TTC549 (cell line): ENCODE results near the gene BMAL2.

ENCODE experiments used
- FAIRE-seq: peaks from 2 replicates; lab custom pipeline; 2012; peaks lifted over from hg19 to GRCh38; lab: Jason Lieb, UNC

Gene BMAL2, protein sequence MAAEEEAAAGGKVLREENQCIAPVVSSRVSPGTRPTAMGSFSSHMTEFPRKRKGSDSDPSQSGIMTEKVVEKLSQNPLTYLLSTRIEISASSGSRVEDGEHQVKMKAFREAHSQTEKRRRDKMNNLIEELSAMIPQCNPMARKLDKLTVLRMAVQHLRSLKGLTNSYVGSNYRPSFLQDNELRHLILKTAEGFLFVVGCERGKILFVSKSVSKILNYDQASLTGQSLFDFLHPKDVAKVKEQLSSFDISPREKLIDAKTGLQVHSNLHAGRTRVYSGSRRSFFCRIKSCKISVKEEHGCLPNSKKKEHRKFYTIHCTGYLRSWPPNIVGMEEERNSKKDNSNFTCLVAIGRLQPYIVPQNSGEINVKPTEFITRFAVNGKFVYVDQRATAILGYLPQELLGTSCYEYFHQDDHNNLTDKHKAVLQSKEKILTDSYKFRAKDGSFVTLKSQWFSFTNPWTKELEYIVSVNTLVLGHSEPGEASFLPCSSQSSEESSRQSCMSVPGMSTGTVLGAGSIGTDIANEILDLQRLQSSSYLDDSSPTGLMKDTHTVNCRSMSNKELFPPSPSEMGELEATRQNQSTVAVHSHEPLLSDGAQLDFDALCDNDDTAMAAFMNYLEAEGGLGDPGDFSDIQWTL

GRCh38 chr12:27332714-27333402, at the start of gene BMAL2:
Gene BMAL2, plus strand, starts transcription at chr12:27332836. Its CDS starts 237 bp downstream, at chr12:27333073.
- no peak for FAIRE-seq

DNA sequence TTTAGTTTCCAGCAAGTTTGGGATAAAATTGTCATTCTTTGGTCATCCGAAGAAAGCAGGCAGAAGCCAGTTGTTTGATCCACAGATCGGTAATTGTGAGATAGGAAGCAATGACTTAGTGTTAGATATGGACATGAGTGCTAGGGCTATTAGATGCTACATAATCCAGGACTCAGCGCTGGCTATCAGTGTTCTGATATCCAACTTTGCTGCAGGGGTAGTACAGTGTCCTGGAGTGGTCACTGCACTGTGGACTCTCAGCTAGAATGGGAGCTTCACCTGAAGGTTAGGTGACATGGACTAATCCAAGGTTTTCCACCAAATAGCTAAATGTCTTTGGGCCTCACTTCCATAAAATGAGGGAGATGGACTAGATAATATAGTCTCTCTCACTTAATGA, 48.6 kb upstream of the BMAL2 start:
- FAIRE-seq = no peak

GRCh38 chr12:27284751-27285150, 47.9 kb upstream of the BMAL2 start:
- FAIRE-seq = no peak

DNA sequence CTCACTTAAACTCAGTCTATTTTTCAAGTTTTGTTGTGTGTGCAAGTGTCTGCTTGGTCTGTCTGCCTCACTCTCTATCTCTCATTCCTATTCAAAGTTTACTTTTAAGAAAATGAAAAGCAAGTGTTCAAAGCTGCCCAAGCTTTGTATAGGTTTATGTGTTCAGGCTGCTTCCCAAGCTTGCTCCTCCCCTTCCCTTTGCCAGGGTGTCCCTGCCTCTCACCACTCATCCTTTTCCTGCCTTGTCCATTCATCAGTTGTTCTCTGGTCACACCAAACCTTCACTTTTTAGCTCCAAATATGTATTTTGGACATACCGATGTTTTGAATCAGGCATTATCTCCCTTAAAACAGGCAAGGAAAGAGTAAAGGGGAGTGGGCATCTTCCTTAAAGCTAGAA, 47.2 kb upstream of the BMAL2 start:
- FAIRE-seq = no peak

DNA sequence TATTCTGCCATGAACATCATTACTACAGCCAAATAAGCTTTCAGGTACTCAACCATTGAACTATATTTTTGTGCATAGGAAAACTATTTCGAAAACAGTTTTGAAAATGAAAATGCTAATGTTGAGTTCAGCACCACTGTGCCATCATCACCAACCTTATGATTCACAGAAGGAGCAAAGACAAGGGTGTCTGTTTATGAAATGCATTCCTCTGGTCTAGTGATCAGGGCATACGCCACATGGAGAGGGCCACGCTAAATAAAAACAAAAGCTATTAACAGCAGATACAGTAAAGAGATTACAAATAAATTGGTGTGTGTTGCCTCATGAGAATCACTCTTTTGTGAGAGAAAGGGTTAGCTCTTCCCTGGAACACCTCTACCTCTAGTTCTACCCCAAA, 43.2 kb upstream of the BMAL2 start:
- FAIRE-seq = no peak

- FAIRE-seq = no peak
These were observed 42.0 kb upstream of the BMAL2 start for GRCh38 chr12:27290501-27291168.

DNA sequence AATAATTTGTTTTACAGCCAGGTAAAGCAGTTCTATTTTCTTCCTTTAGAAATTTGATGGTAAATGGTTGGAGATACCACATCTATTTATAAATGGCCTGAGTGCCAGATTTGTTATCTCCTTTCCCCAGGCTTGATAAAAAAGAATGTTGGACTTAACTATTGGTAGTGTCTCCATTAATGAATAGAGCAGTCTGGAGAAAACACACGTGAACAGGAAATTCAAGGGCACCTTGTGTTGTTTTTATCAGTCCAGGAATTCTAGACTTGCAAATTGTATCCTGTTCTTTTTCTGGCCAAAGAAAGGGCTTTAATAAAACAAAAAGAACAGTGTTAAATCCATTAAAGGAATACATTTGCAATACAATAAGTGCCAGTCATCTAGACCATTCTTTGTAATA, 40.8 kb upstream of the BMAL2 start:
- no peak for FAIRE-seq

DNA sequence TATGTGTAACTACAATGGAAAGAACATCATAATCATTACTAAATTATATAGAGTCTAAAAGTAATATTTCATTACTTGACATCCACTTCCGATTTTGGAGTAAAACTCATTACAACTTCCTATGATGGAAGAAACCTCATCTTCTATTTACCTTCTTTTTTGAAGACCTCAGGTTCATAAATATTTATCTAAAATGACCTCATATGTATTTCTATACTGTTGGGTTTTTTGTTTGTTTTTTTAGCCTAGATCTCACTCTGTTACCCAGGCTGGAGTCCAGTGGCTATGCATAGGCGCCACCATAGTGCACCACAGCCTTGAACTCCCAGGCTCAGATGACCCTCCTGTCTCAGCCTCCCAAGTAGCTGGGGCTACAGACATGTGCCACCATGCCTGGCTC, 39.9 kb upstream of the BMAL2 start:
- no peak for FAIRE-seq

- no peak for FAIRE-seq
These were observed 39.2 kb upstream of the BMAL2 start for GRCh38 chr12:27293463-27293862.

DNA sequence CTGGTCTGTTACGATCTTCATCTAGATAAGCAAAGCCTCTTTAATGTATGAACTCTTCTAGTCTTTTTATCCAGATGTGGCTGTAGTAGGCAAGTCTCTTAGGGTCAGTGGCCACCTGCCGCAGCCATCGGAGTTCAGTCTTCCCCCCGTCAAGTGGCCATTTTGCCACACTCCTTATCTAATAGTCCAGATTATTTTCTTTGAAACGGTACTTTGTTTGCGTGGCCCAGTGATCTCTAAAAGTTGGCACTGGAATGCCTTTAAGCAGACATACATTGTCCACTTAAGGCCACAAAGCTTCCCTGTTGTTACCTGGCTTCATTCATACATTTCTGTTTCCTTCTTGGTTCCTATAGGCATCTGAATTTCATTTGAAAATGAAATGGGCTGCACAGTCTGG, 36.0 kb upstream of the BMAL2 start:
- no peak for FAIRE-seq

DNA sequence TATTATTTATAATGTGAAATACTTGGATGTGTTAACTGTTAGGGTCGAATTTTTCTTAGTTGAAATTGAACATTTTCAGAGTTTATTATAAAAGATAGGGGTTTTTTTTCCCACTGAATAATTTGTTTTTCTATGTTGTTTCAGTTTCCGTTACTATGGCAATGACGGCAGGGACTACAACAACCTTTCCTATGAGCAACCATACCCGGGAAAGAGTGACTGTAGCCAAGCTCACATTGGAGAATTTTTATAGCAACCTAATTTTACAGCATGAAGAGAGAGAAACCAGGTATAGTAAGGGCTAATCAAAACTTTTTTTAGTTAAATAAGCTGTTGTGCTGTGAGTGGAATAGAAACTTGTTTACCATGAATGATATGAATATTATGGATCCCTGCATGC, 35.1 kb upstream of the BMAL2 start:
- no peak for FAIRE-seq

- no peak for FAIRE-seq
These were observed 33.5 kb upstream of the BMAL2 start for GRCh38 chr12:27299102-27299501.

GRCh38 chr12:27300226-27300625, 32.4 kb upstream of the BMAL2 start:
- FAIRE-seq = no peak

DNA sequence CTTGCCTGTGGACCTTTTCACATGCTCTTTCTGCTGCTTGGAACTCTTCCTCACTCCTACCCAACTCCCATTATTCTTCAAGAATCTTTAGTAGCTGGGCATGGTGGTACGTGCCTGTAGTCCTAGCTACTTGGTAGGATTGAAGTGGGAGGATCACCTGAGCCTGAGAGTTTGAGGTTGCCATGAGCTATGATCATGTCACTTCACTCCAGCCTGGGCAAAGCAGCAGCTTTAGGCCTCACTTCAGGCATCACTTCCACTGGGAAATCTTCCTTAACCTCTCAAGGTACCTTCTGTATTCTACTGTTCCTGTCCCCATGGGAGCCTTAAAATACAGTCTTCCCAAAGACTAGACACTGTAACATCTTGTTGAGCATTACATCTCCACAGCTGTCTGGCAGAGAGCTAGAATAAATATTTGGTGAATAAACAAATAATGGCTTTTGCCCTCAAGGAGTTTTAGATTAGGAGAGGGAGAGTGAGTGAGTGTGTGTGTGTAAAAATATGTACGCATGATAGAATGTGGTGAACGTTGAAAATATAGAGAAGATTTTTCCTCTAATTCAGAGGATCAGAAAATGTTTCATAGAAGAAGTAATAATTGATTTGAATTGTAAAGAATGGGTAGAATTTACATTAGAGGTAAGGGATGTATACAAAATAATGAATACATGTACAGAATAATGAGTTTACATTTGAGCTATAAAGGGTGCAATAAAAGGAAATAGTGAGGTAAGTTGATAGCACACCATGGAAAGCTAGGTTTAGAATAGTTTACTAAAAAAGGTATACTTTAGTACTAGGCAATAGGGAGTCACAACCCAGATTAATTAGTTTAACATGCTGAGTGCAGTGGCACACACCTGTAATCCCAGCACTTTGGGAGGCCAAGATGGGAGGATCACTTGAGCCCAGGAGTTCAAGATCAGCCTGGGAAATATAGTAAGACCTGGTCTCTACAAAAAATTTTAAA, 29.2 kb upstream of the BMAL2 start:
- FAIRE-seq = no peak

GRCh38 chr12:27304856-27305255, 27.8 kb upstream of the BMAL2 start:
- FAIRE-seq = no peak

GRCh38 chr12:27305673-27306456, 26.8 kb upstream of the BMAL2 start:
- FAIRE-seq = peak; percentile 97

DNA sequence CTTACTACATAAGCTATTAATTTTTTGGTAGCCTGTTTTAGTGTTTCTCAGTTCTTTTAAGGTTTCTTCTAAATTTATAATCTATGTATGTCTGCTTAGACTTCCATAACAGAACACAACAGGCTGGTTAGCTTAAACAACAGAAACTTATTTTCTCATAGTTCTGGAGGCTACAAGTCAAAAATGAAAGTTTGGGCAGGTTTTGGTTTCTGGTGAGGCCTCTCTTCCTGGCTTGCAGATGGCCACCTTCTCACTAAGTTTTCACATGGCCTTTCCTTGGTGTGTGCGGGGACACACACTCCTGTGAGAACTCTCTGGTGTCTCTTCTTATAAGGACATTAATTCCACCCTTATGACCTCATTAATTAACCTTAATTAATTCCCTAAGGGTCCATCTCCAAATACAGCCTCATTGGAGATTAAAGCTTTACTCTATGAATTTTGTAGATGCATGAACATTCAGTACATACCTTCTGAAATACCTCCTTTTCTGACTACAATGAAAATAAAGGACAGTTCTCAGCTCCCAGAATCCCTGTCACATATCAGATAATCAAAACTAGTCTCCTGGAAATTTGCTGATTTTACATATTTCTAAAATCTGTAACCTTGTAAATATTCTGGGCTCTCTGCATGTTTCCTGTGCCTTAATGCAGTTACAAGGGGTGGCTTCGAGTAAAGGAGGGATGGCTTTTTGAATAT, 23.2 kb upstream of the BMAL2 start:
- no peak for FAIRE-seq

DNA sequence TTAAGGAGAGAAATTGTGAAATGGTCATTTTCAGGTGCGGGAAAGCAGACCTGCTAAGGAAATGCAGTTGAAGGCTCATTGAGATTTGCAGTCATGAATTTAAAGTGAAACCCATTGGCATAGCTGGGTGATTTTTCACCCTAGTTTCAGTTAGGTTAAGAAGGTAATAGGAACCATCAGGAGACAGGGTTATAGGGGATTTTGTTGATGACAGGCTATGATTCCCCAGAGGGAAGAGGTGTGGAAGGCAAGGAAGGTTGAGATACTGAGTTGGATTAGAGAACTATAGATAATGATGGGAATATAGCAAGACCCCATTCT, 22.7 kb upstream of the BMAL2 start:
- FAIRE-seq = no peak

DNA sequence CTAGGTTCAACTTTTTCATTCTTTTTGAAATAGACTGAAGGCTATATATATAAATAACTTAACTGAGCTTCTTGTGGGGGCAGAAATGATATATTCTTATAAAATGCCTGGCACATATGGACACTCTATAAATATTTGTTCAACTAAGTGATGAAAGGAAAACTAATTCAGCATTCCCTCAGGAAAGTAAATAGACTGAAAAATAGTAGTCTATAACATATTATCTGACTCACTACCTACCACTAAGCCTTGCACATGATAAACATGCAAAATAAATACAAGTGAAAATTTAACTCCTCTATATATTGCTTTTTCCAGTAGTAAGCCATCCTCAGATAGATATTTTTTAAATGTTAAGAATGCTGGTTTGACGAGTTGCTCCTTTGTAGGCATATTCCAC, 15.7 kb upstream of the BMAL2 start:
- FAIRE-seq = no peak

DNA sequence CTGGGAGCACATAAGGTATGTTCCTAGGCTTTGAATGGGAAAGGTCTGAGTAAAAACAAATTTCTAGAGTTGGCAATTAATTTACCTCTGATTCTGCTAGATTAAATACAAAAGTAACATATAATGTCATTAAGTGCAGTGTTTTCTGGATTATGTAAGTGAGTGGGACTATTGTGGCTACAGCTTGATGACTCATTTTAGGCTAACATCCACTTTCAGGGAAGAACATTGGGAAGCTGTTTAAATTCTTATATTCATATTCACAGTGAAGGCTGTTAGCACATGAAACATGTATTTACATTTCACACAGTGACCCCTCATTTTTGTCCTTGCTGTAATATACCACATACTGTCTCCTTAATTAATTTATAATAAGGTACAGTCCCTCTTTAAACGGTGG, 13.2 kb upstream of the BMAL2 start:
- no peak for FAIRE-seq
